Measurements from ENCODE around the gene POU2AF3.
"Not testable (repeated sequence)": the region's sequence is repeated elsewhere in the genome, so short reads cannot be mapped to it uniquely, and the experiment has no call there.

The POU2AF3 gene

DNA sequence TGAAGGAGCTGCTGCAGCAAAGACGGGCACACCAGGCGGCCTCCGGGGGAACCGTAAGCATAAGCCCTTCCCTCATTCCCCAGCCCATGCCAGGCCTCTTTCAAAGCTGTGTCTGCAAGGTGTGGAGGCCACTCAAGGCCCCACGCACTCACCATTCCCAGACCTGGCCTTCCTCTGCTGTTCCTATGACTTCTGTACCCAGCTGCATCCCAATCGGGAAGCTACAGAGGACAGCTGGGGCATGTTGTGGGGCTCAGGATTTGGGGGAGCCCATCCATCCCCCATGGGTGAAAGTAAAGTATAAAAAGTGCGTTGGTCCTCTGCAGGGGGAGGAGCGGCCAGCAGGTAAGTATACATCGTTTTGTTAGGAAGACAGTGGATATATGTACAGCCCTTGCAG is 2.2 kb downstream of the POU2AF3 start:
- DNase-seq (ENCODE audit: low read depth in 1 of 2, low spot score in 1 of 2): no peak

DNA sequence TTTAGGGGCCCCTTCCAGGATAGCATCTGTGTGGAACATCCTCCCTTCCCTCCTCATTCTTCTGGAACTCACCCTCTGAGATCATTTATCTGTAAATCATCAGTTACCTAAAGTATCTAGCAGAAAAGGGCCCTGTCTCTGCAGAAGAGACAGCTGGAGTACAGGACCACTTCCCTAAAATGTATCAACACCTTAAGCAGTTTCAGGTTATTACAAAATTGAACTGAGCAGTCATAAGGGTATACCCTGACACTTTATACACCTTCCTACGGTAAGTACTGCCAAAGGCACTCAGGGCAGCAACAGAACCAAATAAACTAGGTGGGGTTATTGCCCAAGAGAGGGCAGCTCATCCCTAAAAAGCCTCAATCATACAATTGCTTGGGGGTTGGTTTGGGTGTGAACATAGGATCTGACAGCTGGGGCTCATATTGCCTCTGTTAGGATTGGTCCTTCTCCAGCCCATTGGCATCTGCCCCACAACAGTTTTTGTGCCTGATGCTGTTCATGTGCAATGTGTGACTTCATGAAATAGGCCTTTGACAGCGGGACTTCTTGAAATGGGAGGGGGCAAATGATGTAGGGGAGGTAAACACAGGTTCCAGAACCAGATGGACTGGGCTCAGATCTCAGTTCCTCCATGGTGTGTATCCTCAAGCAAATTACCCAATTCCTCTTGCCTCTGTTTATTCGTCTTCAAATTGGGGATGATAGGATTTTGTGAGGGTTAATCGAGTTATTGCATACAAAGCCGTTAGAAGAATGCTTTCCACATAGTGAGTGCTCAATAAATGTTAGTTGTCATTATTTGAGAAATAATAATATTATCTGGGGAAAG is 2.9 kb downstream of the POU2AF3 start:
- no peak for DNase-seq (ENCODE audit: low read depth in 1 of 2, low spot score in 1 of 2)

DNA sequence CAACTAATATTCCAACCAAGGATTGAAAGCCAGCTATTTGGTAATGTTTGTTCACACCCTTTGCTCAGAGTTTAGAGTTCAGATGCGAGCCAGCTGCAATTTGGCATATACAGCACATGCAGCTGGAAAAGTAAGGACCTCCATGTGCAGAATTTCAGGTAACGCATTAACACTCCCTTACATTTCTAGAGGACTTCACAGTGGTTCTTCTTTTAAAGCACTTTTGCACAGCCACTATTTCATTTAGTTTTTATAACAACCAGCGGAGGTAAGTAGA is 3.4 kb downstream of the POU2AF3 start:
- DNase-seq (ENCODE audit: low read depth in 1 of 2, low spot score in 1 of 2): no peak

DNA sequence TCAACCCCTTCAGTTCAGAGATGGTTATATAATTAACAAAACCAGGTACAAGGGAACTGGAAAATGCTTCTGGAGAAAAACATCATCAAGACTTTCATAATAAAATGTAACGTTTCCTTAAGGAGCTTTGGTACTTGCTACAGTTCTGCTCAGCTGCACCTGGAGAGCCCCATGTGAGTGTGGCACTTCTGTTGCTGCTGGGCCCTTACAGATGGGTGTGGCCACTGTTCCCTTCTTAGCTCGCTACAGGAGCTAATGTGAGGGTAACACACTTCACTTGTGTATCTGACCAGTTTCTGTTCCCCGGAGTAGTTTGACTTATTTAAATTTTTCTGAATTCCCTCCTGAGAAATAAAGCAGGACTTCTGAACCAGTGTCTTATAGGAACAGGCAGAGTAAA is 4.0 kb downstream of the POU2AF3 start:
- DNase-seq (ENCODE audit: low read depth in 1 of 2, low spot score in 1 of 2): no peak

DNA sequence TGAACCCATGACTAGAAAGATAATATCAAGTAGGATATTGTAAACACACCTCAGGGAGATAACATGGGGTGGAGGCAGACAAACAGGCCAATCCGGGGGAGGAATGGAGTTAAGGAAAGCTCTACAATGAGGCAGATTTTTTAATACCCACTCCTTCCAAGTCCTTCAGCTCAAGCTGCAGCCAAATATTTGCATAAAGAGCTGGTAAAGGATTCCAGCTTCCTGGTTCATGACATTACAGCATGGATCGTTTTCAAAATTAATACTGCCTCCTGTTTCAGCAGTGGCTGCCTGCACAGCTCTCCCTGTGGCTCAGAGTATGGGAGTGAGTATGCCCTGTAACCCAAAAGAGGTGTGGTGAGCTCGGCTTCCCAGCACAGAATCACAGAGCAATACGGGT is 5.1 kb downstream of the POU2AF3 start:
- no peak for DNase-seq (ENCODE audit: low read depth in 1 of 2, low spot score in 1 of 2)

DNA sequence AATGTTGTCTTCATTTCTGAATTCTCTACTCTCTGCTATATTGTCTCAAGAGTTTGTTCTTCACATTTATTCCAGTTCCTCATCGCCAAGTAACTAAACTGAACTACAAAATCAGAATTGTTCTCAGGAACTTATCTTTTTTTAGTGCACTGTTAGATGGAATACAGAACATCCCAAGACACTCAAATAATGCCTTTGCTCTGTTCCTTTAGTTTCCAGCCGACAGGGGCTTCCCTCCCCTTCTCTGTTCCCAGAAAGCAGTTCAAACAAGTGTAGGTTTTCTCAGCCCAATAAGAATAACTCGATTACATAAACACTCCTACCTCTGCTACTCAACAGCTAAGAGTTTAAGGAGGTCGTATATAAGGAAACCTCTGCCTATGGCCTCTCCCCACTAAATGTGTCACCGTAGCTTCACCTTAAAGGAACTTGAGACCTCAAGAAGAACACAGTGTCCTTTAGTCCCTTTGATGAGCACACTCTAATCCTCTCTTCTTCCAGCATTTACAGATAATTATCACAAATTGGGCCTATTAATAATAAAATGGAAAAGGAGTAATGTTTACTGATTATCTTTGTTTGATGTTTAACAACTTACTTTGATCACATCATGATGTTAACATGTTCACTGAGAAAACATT is 6.9 kb downstream of the POU2AF3 start:
- no peak for DNase-seq (ENCODE audit: low read depth in 1 of 2, low spot score in 1 of 2)

DNA sequence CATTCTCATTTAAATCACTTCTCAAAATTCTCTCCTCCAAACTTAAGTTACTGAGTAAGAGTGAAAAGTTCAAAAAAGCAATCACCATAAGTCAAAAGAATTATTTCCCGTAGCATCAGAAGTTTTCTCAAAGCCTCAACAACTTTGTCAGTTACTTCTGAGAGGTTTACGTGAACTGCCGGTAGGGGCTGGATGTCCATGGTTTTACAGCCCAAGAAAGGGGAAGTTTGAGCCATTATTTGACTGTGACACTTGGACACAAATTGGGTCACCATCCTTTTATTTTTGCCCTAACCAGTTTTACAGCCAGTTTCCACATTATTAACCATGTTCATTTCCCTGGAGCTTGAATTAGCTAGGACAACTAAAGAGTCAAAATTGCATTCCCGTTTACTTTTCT is 7.5 kb downstream of the POU2AF3 start:
- DNase-seq (ENCODE audit: low read depth in 1 of 2, low spot score in 1 of 2): no peak

DNA sequence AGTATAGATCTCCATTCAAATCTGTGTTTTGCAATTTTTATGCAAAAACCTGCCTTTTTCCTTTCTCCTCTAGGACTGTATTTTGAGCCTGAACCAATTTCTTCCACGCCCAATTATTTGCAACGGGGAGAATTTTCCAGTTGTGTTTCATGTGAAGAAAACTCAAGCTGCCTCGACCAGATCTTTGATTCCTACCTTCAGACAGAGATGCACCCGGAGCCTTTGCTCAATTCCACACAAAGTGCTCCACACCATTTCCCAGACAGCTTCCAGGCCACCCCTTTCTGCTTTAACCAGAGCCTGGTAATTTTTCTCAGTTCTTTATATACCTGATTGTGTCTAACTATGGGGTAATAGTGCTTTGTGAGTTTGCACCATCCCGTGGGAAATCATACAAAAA is 8.0 kb downstream of the POU2AF3 start:
- DNase-seq (ENCODE audit: low read depth in 1 of 2, low spot score in 1 of 2): no peak

DNA sequence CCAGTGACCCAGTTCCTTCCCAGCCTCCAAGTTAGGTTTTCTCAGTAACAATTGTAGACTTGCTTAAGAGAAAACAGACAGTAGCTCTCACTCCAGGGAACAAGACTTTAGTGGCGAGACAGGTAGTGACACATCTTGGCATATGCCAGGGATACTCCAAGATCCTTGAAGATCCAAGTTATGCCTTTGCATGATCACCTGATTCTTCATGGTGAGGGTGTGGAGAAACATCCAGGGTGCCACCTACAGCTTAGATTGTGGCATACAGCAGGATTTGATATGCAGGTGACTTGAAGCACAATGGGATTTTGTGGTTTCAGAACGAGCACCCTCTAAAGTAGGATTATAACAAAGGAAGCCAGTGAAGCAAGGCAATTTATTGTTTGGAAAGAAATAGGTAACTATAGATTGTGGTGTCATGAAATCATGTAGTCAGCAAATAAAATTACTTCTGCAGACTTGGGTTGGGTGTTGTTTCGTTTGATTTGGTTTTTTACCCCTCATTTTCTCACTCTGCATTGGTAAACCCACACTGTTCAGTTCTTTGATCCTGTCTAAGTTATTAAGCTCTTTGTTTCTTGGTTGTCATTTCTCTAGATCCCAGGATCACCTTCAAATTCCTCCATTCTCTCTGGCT is 9.2 kb downstream of the POU2AF3 start:
- no peak for DNase-seq (ENCODE audit: low read depth in 1 of 2, low spot score in 1 of 2)

DNA sequence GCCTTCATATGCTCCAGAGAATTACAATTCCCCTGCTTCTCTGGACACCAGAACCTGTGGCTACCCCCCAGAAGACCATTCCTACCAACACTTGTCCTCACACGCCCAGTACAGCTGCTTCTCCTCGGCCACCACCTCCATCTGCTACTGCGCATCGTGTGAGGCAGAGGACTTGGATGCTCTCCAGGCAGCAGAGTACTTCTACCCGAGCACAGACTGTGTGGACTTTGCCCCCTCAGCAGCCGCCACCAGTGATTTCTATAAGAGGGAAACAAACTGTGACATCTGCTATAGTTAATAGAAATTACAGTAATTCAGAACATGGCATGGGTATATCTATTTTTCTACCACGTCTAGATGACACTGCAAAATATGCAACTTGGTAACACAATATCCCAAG is 9.8 kb downstream of the POU2AF3 start:
- no peak for DNase-seq (ENCODE audit: low read depth in 1 of 2, low spot score in 1 of 2)

DNA sequence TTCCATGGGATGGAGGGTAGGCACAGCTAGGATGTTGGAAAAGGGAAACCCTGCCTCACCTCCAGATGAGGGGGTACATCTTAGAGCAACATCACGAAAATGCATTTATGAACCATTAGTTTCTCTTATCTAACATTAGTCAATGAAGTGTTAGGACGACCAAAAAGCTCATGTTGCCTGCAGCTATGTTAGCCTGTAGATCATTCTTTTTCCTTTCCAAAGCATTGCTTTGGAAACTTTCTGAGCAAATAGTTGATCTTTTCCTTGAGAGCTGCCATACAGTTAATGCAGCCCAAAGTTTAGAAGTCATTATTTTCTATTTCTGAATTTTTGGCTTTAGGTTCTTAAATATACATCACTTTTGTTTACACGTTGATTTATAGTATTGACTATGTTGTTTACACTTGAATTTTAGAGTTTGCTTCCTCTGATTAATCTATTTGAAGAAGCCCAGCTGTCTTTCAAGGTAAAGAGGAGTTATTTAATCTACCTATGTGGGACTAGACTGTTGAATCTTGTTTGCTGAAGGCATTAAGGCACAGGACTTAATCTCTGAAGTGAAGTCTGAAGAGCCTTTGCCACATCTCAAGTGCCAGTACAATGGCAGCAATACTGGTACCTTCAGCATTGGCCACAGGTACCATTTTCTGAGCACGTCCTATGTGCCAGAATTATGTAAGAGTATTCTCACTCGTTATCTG is 11.0 kb downstream of the POU2AF3 start:
- no peak for DNase-seq (ENCODE audit: low read depth in 1 of 2, low spot score in 1 of 2)

DNA sequence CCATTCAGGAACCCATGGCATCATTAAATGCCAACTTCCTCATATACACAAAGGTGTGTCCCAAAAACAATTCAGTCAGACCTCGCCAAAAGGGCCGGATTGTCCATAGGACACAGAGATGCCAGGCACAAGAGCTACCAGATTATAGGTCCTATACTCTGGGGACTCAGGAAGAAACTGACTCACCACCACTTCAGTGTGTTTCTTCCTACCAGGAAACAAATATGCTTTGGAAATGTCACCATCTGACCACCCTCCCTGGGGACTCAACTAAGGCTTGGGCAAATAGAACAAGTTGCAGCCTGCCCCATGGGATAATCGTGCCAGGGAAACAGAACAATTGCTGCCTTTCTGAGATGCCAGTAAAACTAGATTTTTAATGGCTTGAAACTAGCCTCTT is 11.7 kb downstream of the POU2AF3 start:
- DNase-seq (ENCODE audit: low read depth in 1 of 2, low spot score in 1 of 2): no peak

DNA sequence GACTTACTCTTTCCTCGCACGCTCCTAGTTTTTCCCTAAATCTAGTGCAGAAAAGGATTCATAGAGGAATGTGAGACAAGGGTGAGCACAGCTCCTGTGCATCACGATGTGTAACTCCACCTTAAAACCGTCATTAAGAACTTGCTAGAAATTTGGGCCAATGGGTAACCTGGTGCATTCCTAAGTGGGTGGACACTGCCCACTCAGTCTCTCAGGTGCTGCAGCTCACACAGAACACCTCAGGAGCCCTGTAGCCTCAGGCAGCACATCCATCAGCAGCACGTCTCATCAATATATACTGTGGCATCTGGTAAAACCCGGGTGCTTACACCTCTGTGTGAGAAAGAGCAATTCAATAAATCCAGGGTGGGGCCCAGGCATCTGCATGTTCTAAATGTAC is 12.4 kb downstream of the POU2AF3 start:
- no peak for DNase-seq (ENCODE audit: low read depth in 1 of 2, low spot score in 1 of 2)

DNA sequence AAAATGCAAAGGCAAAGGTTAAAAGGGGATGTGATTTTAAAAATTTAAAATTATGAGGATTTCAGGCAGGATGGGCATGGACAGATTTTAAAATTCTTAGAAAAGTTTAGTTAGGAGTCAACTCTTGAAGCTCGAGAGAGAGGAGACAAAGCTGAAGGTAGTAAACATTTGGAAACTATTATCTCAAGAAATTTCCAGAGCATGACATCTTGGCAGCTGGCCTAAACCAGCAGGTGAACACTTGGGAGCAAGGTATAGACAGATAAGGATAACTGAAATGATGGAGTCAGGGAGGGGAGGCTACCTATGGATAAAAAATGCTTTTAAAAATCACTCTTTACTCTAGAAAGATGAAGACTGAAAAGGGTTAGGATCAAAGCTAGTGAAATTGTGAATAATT is 13.7 kb downstream of the POU2AF3 start:
- no peak for DNase-seq (ENCODE audit: low read depth in 1 of 2, low spot score in 1 of 2)

DNA sequence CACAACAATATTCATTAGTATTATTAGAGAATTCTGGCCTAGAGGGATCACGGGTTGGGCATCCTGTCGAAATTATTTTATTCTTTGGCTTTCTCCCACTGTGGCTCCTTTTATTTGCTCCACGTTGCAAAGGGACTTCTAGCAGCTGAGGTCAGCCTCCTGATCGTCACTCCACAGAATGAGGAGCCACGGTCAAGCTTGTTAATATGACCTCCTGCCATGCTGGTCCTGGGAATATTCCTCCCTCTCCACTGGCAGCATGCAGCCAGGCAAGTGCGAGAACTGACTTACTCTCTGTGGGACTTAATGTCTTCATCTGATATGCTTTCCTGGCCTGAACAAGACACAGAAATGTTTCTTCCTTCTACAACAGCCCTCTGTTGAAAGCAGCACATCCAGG is 20.9 kb downstream of the POU2AF3 start:
- no peak for DNase-seq (ENCODE audit: low read depth in 1 of 2, low spot score in 1 of 2)

DNA sequence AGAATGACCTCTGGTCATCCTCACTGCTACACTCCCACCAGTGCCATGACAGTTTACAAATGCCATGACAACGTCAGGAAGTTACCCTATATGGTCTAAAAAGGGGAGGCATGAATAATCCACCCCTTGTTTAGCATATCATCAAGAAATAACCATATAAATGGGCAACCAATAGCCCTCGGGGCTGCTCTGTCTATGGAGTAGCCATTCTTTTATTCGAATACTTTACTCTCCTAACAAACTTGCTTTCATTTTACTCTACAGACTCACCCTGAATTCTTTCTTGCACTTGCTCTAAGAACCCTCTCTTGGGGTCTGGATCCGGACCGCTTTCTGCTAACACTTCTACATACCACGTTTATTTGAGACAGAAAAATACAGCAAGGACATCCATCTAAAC is 21.9 kb downstream of the POU2AF3 start:
- not testable (repeated sequence) for DNase-seq (ENCODE audit: low read depth in 1 of 2, low spot score in 1 of 2)

DNA sequence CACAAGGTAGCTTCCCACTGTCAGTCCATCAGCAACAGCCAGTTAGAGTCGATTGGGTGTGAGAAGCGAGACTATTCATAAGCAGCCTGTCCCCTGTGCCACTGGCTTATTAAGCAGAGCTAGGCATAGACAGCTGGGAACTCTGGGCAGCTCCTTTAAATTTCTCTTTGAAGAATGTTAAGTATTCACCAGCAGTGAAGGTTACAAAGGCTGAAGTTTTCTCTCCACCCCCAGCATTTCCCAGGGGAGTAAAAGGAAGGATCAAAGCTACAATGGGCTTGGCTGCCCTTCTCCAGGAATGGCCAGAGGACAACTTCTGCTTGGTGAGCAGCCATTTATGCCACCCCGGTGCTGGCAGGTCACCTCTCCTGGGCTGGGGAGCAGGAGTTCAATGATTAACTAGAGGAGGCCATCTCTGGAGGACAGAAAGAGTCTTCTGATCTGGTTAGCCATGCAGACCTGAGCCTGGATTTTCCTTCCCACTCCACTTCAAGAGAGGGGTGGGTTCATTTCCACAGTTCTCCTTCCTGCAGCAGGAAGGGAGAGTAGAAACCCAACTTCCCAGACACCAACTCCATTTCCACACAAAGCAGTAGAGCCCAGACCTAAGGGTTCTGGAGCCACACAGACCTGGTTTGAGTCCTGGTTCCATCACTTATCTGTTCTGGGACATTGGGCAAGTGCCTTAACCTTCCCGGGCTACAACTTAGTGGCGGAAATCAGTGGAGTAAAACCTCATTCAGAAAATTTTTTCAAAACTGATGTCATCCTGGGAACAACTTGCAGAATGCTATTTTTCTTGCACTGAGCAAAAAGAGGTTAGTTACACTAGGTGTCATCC is 22.6 kb downstream of the POU2AF3 start:
- DNase-seq (ENCODE audit: low read depth in 1 of 2, low spot score in 1 of 2): no peak

DNA sequence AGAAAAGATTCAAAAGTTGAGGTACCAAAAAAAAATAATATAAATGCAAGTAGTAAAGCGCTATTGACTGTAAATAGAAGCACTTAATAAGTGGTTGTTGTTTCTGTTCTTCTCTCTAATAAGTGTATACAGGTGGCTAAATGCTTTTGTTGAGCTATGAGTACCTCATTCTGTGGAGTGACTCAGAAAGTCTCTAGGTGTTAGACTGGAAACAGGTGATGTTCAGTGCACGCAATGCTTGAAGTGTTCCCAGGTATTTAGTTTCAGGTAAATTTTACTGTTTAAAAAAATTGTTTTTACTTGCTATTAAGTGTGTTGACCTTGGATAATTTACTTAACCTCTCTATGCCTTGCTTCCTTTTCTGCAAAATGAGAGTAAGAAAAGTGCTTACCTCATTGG is 24.2 kb downstream of the POU2AF3 start:
- DNase-seq (ENCODE audit: low read depth in 1 of 2, low spot score in 1 of 2): no peak

DNA sequence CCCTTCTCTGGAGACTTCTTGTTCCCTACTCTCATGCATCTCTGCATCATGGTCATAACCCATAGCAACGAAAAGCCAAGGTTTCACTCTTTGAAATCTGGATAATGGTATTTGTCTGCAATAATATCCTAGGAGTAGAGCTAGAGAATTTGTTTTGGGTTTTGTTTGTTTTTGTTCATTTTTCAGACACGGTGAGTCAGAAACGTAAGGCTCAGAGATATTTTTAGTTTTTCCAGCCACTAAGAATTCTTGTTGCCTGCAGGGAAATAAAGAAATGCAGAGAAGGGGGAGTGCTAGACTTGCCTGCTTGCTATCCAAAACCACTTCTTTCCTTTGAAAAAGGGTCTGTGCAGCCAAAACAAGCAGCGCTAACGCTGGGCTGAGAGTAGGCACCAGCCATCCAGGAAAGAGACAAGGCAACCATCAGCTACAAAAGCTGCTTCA is 26.0 kb downstream of the POU2AF3 start:
- no peak for DNase-seq (ENCODE audit: low read depth in 1 of 2, low spot score in 1 of 2)

DNA sequence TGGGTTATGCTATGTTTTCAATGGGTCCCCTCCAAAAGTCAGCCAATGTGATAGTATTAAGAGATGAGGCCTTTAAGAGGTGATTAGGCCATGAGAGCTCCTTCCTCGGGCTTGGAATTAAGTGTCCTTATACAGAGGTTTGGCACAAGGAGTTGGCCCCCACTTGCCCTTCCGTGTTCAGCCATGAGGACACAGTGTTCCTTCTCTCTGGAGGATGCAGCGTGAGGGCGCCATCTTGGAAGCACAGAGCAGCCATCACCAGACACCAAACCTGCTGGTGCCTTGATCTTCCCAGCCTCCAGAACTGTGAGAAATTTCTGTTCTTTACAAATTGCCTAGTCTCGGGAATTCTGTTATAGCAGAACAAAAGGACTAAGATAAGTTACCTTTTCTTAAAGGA is 26.9 kb downstream of the POU2AF3 start:
- DNase-seq (ENCODE audit: low read depth in 1 of 2, low spot score in 1 of 2): no peak

DNA sequence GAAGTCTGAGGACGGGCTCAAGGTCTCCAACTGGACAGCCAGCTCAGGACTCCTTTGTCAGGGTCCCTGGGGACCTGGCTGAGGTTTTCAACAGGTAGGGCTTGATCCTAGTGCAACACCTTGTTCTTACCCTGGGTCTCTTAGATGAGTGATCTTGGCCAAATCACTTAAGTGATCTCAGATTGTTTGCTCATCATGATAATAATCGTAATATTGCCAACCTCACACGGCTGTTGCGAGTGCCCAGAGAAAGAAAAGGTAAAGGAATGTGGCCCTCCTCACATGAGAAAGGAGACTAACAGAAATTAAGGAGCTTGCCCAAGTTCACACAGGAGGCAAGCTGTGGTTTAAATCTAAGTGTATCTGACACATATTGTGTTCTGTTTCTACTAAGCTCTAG is 28.5 kb downstream of the POU2AF3 start:
- no peak for DNase-seq (ENCODE audit: low read depth in 1 of 2, low spot score in 1 of 2)
